H1 (cell line): ENCODE results near the gene MTNR1A. TPM values are rescaled to one million over a fixed set of nuclear protein-coding genes. Genes with fewer than 3 reads are reported as not detected.

Source experiments
- BRCA1 ChIP-seq: IDR thresholded peaks from 2 replicates; pipeline ENCODE4 v1.6.1; 2012; ENCODE audit warnings: low read depth, low read length, improper control_type of control experiment
- CBX5 ChIP-seq: fragments of 300-800, 300-1000 bp; sonication (generic); IDR thresholded peaks from 2 replicates; pipeline ENCODE4 v1.7.1; 2016; ENCODE audit warnings: antibody characterized with exemption, low read length, low read depth
- CEBPB ChIP-seq: IDR thresholded peaks from 2 replicates; pipeline ENCODE4 v1.6.1; 2012; ENCODE audit warnings: low read depth, low read length
- FOSL1 ChIP-seq: IDR thresholded peaks from 2 replicates; pipeline ENCODE4 v1.6.1; 2011; ENCODE audit warnings: mild to moderate bottlenecking, low read depth, low read length, moderate library complexity; ENCODE audit not compliant: insufficient read depth
- NANOG ChIP-seq: IDR thresholded peaks from 2 replicates; pipeline ENCODE4 v1.6.1; 2011; ENCODE audit warnings: low read length, low read depth, mild to moderate bottlenecking, inconsistent platforms; ENCODE audit not compliant: insufficient read depth, poor library complexity, severe bottlenecking
- SP4 ChIP-seq: IDR thresholded peaks from 2 replicates; pipeline ENCODE4 v1.6.1; 2012; ENCODE audit warnings: low read length, inconsistent platforms
- polyA plus RNA-seq, 7 experiments: library from polyadenylated mRNA; depleted of rRNA in 3 of 7; stranded (reverse) in 5 of 7; unstranded in 2 of 7; fragments of >200 nt in 5 of 7; fragments of 200-250 nt in 2 of 7; gene quantifications; 1 replicate in 5 of 7; 2 replicates in 1 of 7; 4 replicates in 1 of 7; pipeline versions ENCODE4 v1.2.1 to v1.2.3, GENCODE V29; 2011 to 2013; ENCODE audit warnings: missing spikeins in 2 of 7, mixed read lengths in 2 of 7
- total RNA-seq: library from RNA; stranded (reverse); fragmentation: NEBNext Ultra II Directional; extraction: Animal tissue kit (Norgen Biotek cat#: 25700); gene quantifications from 2 replicates; pipeline ENCODE4 v1.2.1, GENCODE V29; 2021
- TF ChIP-seq, protein P1 (sequence below): IDR thresholded peaks from 2 replicates; pipeline ENCODE4 v1.6.1; 2011; ENCODE audit warnings: low read depth, mild to moderate bottlenecking, low read length; ENCODE audit not compliant: insufficient read depth
- TF ChIP-seq, protein P2 (sequence below): fragments of 300-600 bp; sonication (generic); IDR thresholded peaks from 2 replicates; pipeline ENCODE4 v1.7.1; 2012; ENCODE audit warnings: low read length, moderate library complexity, mild to moderate bottlenecking, inconsistent platforms; ENCODE audit not compliant: insufficient replicate concordance

MTNR1A gene
- total and polyA plus RNA-seq, 2 of the 8 experiments (the other 6 are each of a cell fraction or from before 2014, with no cell fraction given) = 0.45 to 1.0 TPM

DNA sequence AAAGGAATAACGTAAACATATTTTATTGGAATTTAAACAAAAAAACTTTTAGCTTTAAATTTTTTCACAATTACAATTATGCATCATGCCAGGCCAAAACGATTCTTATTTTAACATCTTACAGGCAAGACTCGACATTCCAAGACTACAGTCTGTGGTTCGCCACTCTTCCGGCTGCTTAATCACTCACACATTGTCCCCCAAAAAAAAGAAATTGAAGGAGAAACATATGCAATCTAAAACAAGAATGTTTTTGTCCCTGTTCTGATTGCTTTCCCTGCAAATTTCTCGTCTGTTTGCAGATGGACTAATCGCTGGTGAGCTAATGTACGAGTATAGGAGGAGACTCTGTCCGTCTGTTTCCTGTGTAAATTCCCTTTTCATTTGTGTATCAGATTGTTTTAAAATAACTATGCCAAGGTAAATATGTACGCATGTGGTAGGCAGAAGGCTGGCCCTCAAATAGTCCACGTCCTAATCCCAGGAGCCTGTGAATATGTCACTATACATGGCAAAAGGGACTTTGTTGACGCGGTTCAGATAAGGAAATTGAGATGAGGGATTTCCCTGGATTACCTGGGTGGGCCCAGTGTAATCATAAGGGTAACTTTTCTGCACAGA is 37.7 kb upstream of the MTNR1A start (continued):
- TF ChIP-seq, protein P1, sequence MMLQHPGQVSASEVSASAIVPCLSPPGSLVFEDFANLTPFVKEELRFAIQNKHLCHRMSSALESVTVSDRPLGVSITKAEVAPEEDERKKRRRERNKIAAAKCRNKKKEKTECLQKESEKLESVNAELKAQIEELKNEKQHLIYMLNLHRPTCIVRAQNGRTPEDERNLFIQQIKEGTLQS = no peak
- no peak for TF ChIP-seq NANOG
- TF ChIP-seq CEBPB = no peak
- no peak for TF ChIP-seq CBX5
- no peak for TF ChIP-seq BRCA1
- no peak for TF ChIP-seq FOSL1
- no peak for TF ChIP-seq SP4
- TF ChIP-seq, protein P2, sequence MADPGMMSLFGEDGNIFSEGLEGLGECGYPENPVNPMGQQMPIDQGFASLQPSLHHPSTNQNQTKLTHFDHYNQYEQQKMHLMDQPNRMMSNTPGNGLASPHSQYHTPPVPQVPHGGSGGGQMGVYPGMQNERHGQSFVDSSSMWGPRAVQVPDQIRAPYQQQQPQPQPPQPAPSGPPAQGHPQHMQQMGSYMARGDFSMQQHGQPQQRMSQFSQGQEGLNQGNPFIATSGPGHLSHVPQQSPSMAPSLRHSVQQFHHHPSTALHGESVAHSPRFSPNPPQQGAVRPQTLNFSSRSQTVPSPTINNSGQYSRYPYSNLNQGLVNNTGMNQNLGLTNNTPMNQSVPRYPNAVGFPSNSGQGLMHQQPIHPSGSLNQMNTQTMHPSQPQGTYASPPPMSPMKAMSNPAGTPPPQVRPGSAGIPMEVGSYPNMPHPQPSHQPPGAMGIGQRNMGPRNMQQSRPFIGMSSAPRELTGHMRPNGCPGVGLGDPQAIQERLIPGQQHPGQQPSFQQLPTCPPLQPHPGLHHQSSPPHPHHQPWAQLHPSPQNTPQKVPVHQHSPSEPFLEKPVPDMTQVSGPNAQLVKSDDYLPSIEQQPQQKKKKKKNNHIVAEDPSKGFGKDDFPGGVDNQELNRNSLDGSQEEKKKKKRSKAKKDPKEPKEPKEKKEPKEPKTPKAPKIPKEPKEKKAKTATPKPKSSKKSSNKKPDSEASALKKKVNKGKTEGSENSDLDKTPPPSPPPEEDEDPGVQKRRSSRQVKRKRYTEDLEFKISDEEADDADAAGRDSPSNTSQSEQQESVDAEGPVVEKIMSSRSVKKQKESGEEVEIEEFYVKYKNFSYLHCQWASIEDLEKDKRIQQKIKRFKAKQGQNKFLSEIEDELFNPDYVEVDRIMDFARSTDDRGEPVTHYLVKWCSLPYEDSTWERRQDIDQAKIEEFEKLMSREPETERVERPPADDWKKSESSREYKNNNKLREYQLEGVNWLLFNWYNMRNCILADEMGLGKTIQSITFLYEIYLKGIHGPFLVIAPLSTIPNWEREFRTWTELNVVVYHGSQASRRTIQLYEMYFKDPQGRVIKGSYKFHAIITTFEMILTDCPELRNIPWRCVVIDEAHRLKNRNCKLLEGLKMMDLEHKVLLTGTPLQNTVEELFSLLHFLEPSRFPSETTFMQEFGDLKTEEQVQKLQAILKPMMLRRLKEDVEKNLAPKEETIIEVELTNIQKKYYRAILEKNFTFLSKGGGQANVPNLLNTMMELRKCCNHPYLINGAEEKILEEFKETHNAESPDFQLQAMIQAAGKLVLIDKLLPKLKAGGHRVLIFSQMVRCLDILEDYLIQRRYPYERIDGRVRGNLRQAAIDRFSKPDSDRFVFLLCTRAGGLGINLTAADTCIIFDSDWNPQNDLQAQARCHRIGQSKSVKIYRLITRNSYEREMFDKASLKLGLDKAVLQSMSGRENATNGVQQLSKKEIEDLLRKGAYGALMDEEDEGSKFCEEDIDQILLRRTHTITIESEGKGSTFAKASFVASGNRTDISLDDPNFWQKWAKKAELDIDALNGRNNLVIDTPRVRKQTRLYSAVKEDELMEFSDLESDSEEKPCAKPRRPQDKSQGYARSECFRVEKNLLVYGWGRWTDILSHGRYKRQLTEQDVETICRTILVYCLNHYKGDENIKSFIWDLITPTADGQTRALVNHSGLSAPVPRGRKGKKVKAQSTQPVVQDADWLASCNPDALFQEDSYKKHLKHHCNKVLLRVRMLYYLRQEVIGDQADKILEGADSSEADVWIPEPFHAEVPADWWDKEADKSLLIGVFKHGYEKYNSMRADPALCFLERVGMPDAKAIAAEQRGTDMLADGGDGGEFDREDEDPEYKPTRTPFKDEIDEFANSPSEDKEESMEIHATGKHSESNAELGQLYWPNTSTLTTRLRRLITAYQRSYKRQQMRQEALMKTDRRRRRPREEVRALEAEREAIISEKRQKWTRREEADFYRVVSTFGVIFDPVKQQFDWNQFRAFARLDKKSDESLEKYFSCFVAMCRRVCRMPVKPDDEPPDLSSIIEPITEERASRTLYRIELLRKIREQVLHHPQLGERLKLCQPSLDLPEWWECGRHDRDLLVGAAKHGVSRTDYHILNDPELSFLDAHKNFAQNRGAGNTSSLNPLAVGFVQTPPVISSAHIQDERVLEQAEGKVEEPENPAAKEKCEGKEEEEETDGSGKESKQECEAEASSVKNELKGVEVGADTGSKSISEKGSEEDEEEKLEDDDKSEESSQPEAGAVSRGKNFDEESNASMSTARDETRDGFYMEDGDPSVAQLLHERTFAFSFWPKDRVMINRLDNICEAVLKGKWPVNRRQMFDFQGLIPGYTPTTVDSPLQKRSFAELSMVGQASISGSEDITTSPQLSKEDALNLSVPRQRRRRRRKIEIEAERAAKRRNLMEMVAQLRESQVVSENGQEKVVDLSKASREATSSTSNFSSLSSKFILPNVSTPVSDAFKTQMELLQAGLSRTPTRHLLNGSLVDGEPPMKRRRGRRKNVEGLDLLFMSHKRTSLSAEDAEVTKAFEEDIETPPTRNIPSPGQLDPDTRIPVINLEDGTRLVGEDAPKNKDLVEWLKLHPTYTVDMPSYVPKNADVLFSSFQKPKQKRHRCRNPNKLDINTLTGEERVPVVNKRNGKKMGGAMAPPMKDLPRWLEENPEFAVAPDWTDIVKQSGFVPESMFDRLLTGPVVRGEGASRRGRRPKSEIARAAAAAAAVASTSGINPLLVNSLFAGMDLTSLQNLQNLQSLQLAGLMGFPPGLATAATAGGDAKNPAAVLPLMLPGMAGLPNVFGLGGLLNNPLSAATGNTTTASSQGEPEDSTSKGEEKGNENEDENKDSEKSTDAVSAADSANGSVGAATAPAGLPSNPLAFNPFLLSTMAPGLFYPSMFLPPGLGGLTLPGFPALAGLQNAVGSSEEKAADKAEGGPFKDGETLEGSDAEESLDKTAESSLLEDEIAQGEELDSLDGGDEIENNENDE = no peak
- TF ChIP-seq, all 59 proteins: peak for 0
